Fibroblast of pulmonary artery (primary cell): ENCODE results near the gene MTUS2.
"Not testable (repeated sequence)": the region's sequence is repeated elsewhere in the genome, so short reads cannot be mapped to it uniquely, and the experiment has no call there.

ENCODE experiments used
- DNase-seq: peaks from one replicate; pipeline ENCODE4 v3.0.0-alpha.2; 2010; ENCODE audit warnings: low read depth
- H3K4me3 ChIP-seq: replicated peaks from 2 replicates; pipeline ENCODE4 v1.5.1; 2011; ENCODE audit warnings: low read depth, mild to moderate bottlenecking, control low read depth, low read length, moderate library complexity
- CTCF ChIP-seq: IDR thresholded peaks from 2 replicates; pipeline ENCODE4 v1.5.1; 2011; ENCODE audit warnings: mild to moderate bottlenecking, control low read depth, low read length, inconsistent platforms; ENCODE audit errors: missing control alignments

Gene MTUS2

GRCh38 chr13:29379865-29380264 is 559.7 kb downstream of the MTUS2 start:
- DNase-seq = no peak
- no peak for TF ChIP-seq CTCF
- H3K4me3 ChIP-seq = no peak overlapping the region

DNA sequence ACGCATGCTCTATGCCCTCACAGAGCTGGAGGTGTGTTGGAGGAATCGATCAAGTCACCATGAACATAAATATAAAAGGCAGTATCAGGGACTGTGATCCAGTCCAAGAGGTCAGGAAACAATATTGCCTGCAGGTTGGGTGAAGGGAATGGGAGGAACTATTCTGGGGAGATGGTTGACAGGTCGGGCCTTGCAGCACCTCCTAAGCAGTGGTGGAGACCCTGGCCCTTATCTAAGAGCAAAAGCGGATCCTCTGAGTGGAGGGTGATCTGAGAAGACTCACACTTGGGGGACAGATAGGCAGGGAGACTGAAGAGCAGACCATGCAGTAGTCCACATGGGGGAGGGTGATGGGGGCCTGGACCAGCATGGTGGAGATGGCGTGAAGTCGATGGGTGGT is 561.9 kb downstream of the MTUS2 start:
- no peak for DNase-seq
- H3K4me3 ChIP-seq = no peak overlapping the region
- TF ChIP-seq CTCF = no peak

- H3K4me3 ChIP-seq = no peak overlapping the region
- no peak for DNase-seq
- TF ChIP-seq CTCF = no peak
Observed at GRCh38 chr13:29383476-29383875, 563.3 kb downstream of the MTUS2 start.

GRCh38 chr13:29384466-29384865 is 564.3 kb downstream of the MTUS2 start:
- TF ChIP-seq CTCF = no peak

DNA sequence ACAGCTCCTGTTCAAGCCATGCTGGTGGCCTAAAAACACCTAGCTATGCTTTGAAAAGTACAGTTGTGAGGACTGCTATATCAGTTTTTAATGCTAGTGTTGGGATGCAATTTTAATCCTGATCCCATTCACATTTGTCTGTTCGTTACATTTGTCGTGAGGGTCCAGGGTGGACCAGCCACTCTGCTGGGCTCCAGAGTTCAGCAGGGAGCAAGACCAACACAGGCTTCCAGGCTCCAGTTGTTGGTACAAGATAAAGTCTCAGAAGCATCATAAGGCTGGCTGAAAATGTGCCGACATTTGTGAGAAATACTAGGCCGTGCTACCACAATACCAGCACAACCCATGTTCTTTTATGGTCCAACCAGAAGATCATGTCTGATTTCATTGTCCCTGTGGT is 564.7 kb downstream of the MTUS2 start:
- DNase-seq = no peak
- no peak for TF ChIP-seq CTCF
- no peak overlapping the region for H3K4me3 ChIP-seq

More at GRCh38 chr13:29384466-29384865, 564.3 kb downstream of the MTUS2 start:
- no peak overlapping the region for H3K4me3 ChIP-seq
- DNase-seq = no peak

GRCh38 chr13:29386246-29386645 is 566.1 kb downstream of the MTUS2 start:
- TF ChIP-seq CTCF = no peak

DNA sequence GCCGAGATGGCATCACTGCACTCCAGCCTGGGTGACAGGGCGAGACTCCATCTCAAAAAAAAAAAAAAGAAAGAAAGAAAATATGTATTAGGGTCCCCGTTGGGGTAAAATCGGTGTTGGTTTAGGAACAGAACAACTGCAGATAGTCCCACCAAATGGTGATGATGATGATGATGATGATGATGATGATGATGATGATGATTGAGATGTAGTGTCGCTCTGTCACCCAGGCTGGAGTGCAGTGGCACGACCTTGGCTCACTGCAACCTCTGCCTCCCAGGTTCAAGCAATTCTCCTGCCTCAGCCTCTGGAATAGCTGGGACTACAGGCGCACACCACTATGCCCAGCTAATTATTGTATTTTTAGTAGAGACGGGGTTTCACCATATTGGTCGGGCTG is 570.5 kb downstream of the MTUS2 start:
- H3K4me3 ChIP-seq, DNase-seq: not testable (repeated sequence)

More at GRCh38 chr13:29386246-29386645, 566.1 kb downstream of the MTUS2 start:
- H3K4me3 ChIP-seq = no peak overlapping the region
- no peak for DNase-seq
